NCI-H2081 (cell line): ENCODE data around the gene FXR1.
"Not testable (repeated sequence)": the region's sequence is repeated elsewhere in the genome, so short reads cannot be mapped to it uniquely, and the experiment has no call there.

Source experiments
- DNase-seq, 2 experiments: peaks; one replicate each; lab custom pipeline; 2025; lab: John Stamatoyannopoulos, UW

The FXR1 gene

GRCh38 chr3:180912304-180913296, at the start of gene FXR1:
TSS of gene FXR1 (plus strand) at chr3:180912670. CDS start at chr3:180912686, 16 bp downstream.
- peak; percentile 95 to 99 for DNase-seq

- DNase-seq, result no peak
Measured at GRCh38 chr3:180870008-180870699, 42.3 kb upstream of the FXR1 start.

GRCh38 chr3:180871901-180872300, 40.6 kb upstream of the FXR1 start:
- no peak for DNase-seq

GRCh38 chr3:180872430-180872829, 40.0 kb upstream of the FXR1 start:
- DNase-seq, result not testable (repeated sequence)

- DNase-seq, result no peak
Measured at GRCh38 chr3:180875124-180875698, 37.3 kb upstream of the FXR1 start.

GRCh38 chr3:180881065-180881801, 31.2 kb upstream of the FXR1 start:
- no peak for DNase-seq

- DNase-seq, result no peak
Measured at GRCh38 chr3:180882115-180882514, 30.4 kb upstream of the FXR1 start.

- DNase-seq, result no peak
Measured at GRCh38 chr3:180888992-180889560, 23.4 kb upstream of the FXR1 start.

GRCh38 chr3:180898572-180898971, 13.9 kb upstream of the FXR1 start:
- DNase-seq, result no peak

- peak in 1 of 2 experiments; percentile 24 for DNase-seq
Measured at GRCh38 chr3:180909369-180910127, 2.9 kb upstream of the FXR1 start.

- DNase-seq, result no peak
Measured at GRCh38 chr3:180910823-180911222, 1.6 kb upstream of the FXR1 start.

- DNase-seq, result no peak
Measured at GRCh38 chr3:180911876-180912303, 580 bp upstream of the FXR1 start.

- no peak for DNase-seq
Measured at GRCh38 chr3:180913581-180914404, 1.3 kb downstream of the FXR1 start.

- DNase-seq, result no peak
Measured at GRCh38 chr3:180918542-180918941, 6.1 kb downstream of the FXR1 start.

- DNase-seq, result no peak
Measured at GRCh38 chr3:180922242-180922641, 9.8 kb downstream of the FXR1 start.

GRCh38 chr3:180923561-180923960, 11.1 kb downstream of the FXR1 start:
- DNase-seq, result no peak

GRCh38 chr3:180926526-180926925, 14.1 kb downstream of the FXR1 start:
- DNase-seq, result no peak

GRCh38 chr3:180929376-180929775, 16.9 kb downstream of the FXR1 start:
- DNase-seq, result no peak

GRCh38 chr3:180930526-180930925, 18.1 kb downstream of the FXR1 start:
- DNase-seq, result no peak

- no peak for DNase-seq
Measured at GRCh38 chr3:180932819-180933218, 20.3 kb downstream of the FXR1 start.
